WTC11 (cell line): ENCODE results near the gene RYR3. TPM values are rescaled to one million over a fixed set of nuclear protein-coding genes. Genes with fewer than 3 reads are reported as not detected.

Source experiments
- ATAC-seq: fragments of 200-7000 bp; cut with Tn5 transposase; 2 replicates; pipeline ENCODE4 v1.10.0; 2021; ENCODE audit warnings: mild to moderate bottlenecking, moderate library complexity
- CTCF ChIA-PET: fragments of 300-600 bp; sonication (Branson Sonifier 250); formaldehyde crosslinking; loops from one replicate; lab custom pipeline; 2021; ENCODE audit warnings: antibody characterized with exemption; lab: Charles Lee
- POLR2A ChIA-PET: fragments of 350-600 bp; sonication (Branson Sonifier 250); formaldehyde crosslinking; loops from one replicate; lab custom pipeline; 2021; ENCODE audit warnings: antibody characterized with exemption; lab: Charles Lee
- DNase-seq: peaks from one replicate; pipeline ENCODE4 v3.0.0; 2021; ENCODE audit warnings: low spot score
- H3K27ac Mint-ChIP-seq: 2 replicates; pipeline ENCODE4 v1.8.0; 2021; ENCODE audit warnings: mixed read lengths
- H3K27me3 Mint-ChIP-seq: 2 replicates; pipeline ENCODE4 v1.8.0; 2021; ENCODE audit warnings: low read depth, mild to moderate bottlenecking, moderate library complexity, mixed read lengths
- H3K36me3 Mint-ChIP-seq: 2 replicates; pipeline ENCODE4 v1.8.0; 2021; ENCODE audit warnings: mixed read lengths
- H3K4me1 Mint-ChIP-seq: 2 replicates; pipeline ENCODE4 v1.8.0; 2022; ENCODE audit warnings: mixed read lengths
- H3K4me3 Mint-ChIP-seq: 2 replicates; pipeline ENCODE4 v1.8.0; 2021; ENCODE audit warnings: mild to moderate bottlenecking, moderate library complexity, mixed read lengths
- H3K9me3 Mint-ChIP-seq: 2 replicates; pipeline ENCODE4 v1.8.0; 2021; ENCODE audit warnings: mixed read lengths
- ATF3 ChIP-seq: sonication (generic); formaldehyde crosslinking; conservative IDR thresholded peaks from 2 replicates; pipeline ENCODE4 v1.8.1; 2022; ENCODE audit warnings: mild to moderate bottlenecking, missing genetic modification reagents
- CDX4 ChIP-seq: fragments of 250-450 bp; sonication (Bioruptor Pico); IDR thresholded peaks from 2 replicates; pipeline ENCODE4 v1.9.0; 2021; ENCODE audit warnings: moderate library complexity, mild to moderate bottlenecking, inconsistent platforms, borderline replicate concordance
- E2F1 ChIP-seq: sonication (generic); formaldehyde crosslinking; IDR thresholded peaks from 2 replicates; pipeline ENCODE4 v1.8.0; 2022; ENCODE audit warnings: mild to moderate bottlenecking, missing genetic modification reagents
- ELF4 ChIP-seq: sonication (generic); formaldehyde crosslinking; IDR thresholded peaks from 2 replicates; pipeline ENCODE4 v1.8.1; 2022; ENCODE audit warnings: low read depth, mild to moderate bottlenecking, moderate library complexity, missing genetic modification reagents
- ERG ChIP-seq: fragments of 250-450 bp; sonication (Bioruptor Pico); IDR thresholded peaks from 2 replicates; pipeline ENCODE4 v1.8.0; 2021; ENCODE audit warnings: mild to moderate bottlenecking
- IRF2 ChIP-seq: sonication (generic); formaldehyde crosslinking; IDR thresholded peaks from 2 replicates; pipeline ENCODE4 v1.8.0; 2022; ENCODE audit warnings: low read depth, missing genetic modification reagents, borderline replicate concordance
- KAT7 ChIP-seq: sonication (generic); formaldehyde crosslinking; IDR thresholded peaks from 2 replicates; pipeline ENCODE4 v1.8.1; 2023; ENCODE audit warnings: missing genetic modification reagents, mild to moderate bottlenecking, borderline replicate concordance
- NR1H2 ChIP-seq: sonication (generic); formaldehyde crosslinking; IDR thresholded peaks from 2 replicates; pipeline ENCODE4 v1.9.0; 2021; ENCODE audit warnings: mild to moderate bottlenecking, moderate library complexity, missing genetic modification reagents
- NR3C1 ChIP-seq: sonication (generic); formaldehyde crosslinking; conservative IDR thresholded peaks from 2 replicates; pipeline ENCODE4 v1.8.1; 2023; ENCODE audit warnings: low read depth, mild to moderate bottlenecking, missing genetic modification reagents
- SMAD4 ChIP-seq: sonication (generic); formaldehyde crosslinking; IDR thresholded peaks from 2 replicates; pipeline ENCODE4 v1.8.0; 2022; ENCODE audit warnings: mild to moderate bottlenecking, missing genetic modification reagents
- TCF7 ChIP-seq: sonication (generic); formaldehyde crosslinking; IDR thresholded peaks from 2 replicates; pipeline ENCODE4 v1.8.0; 2022; ENCODE audit warnings: mild to moderate bottlenecking, low read depth, missing genetic modification reagents, moderate library complexity
- USF1 ChIP-seq: sonication (generic); formaldehyde crosslinking; IDR thresholded peaks from 2 replicates; pipeline ENCODE4 v1.8.0; 2022; ENCODE audit warnings: mild to moderate bottlenecking, missing genetic modification reagents
- USF2 ChIP-seq: sonication (generic); formaldehyde crosslinking; IDR thresholded peaks from 2 replicates; pipeline ENCODE4 v1.8.1; 2023; ENCODE audit warnings: mild to moderate bottlenecking, missing genetic modification reagents, moderate library complexity
- ZBTB43 ChIP-seq: sonication (generic); formaldehyde crosslinking; IDR thresholded peaks from 2 replicates; pipeline ENCODE4 v1.8.1; 2023; ENCODE audit warnings: mild to moderate bottlenecking, missing genetic modification reagents
- ZNF512 ChIP-seq: sonication (generic); formaldehyde crosslinking; IDR thresholded peaks from 2 replicates; pipeline ENCODE4 v1.8.1; 2022; ENCODE audit warnings: missing genetic modification reagents, borderline replicate concordance
- ZNF532 ChIP-seq: fragments of 250-450 bp; sonication (Bioruptor Pico); IDR thresholded peaks from 2 replicates; pipeline ENCODE4 v1.9.0; 2021; ENCODE audit warnings: mild to moderate bottlenecking, borderline replicate concordance
- ZNF671 ChIP-seq: fragments of 250-450 bp; sonication (Bioruptor Pico); IDR thresholded peaks from 2 replicates; pipeline ENCODE4 v1.8.0; 2021; ENCODE audit warnings: mild to moderate bottlenecking
- total RNA-seq: library from RNA; stranded (reverse); gene quantifications from 3 replicates; pipeline ENCODE4 v1.2.3, GENCODE V29; 2021

The RYR3 gene
- total RNA-seq, 1 experiment from 2014 or later: 1.4 TPM

GRCh38 chr15:33535135-33535534 lies 224.4 kb downstream of the RYR3 start (continued):
- no peak for TF ChIP-seq E2F1 (CRISPR knock-in tag)
- no peak for TF ChIP-seq ERG (CRISPR knock-in tag)
- TF ChIP-seq ELF4: no peak

- Mint-ChIP-seq H3K27ac (no peak overlapping the region), H3K36me3 (no peaks in the 10 kb centered on the region), H3K4me1 (peaks cover 13% of the 10 kb centered on the region; the same call in 1 of the 2 replicates), H3K27me3 (no peaks in the 10 kb centered on the region; the same call in 1 of the 2 replicates), H3K4me3 (no peak overlapping the region), H3K9me3 (no peaks in the 10 kb centered on the region)
- ChIA-PET POLR2A (no interaction called here), CTCF (no interaction called here)
- TF ChIP-seq ATF3 (CRISPR knock-in tag) (no peak), ZNF532 (no peak), ZNF512 (CRISPR knock-in tag) (no peak), SMAD4 (CRISPR knock-in tag) (no peak), KAT7 (no peak), USF2 (CRISPR knock-in tag) (no peak), USF1 (CRISPR knock-in tag) (no peak), NR3C1 (CRISPR knock-in tag) (no peak), ZNF671 (no peak), IRF2 (CRISPR knock-in tag) (no peak), CDX4 (no peak), NR1H2 (CRISPR knock-in tag) (no peak), TCF7 (CRISPR knock-in tag) (no peak), ZBTB43 (CRISPR knock-in tag) (no peak), ELF4 (no peak), E2F1 (CRISPR knock-in tag) (no peak)
- no peak for DNase-seq
- no peak for ATAC-seq
These were observed 229.2 kb downstream of the RYR3 start for GRCh38 chr15:33539825-33540573.
